GM12878 (cell line): ENCODE results near the gene S100A16. TPM values are rescaled to one million over a fixed set of nuclear protein-coding genes. Genes with fewer than 3 reads are reported as not detected.
A peak's percentile ranks its signal among the peaks of the same experiment; 100 is the strongest.

Experiments used
- ATAC-seq: fragments of 200-7000 bp; cut with Tn5 transposase; 3 replicates; pipeline ENCODE4 v1.9.1; 2020; ENCODE audit warnings: mild to moderate bottlenecking, moderate library complexity
- BruUV-seq: library from RNA; stranded (reverse); fragments of 400-500 nt; replicated peaks from 2 replicates; lab custom pipeline; 2021; lab: Mats Ljungman, UMichigan
- CTCF ChIA-PET: fragments of 300-600 bp; sonication (Branson Sonifier 250); formaldehyde crosslinking; extraction: SDS; loops from one replicate; lab custom pipeline; 2021; ENCODE audit warnings: inconsistent platforms; lab: Yijun Ruan, JAX
- POLR2A ChIA-PET: fragments of 350-600 bp; formaldehyde crosslinking; extraction: SDS; loops from one replicate; lab custom pipeline; 2021; ENCODE audit warnings: inconsistent platforms; lab: Charles Lee
- RAD21 ChIA-PET: fragments of 300-600 bp; sonication (Branson Sonifier 250); formaldehyde crosslinking; loops from one replicate; lab custom pipeline; 2023; ENCODE audit warnings: antibody characterized with exemption; ENCODE audit not compliant: unreplicated experiment; lab: Charles Lee
- SMC1A ChIA-PET: fragments of 300-600 bp; sonication (Branson Sonifier 250); formaldehyde crosslinking; loops from one replicate; lab custom pipeline; 2023; ENCODE audit not compliant: unreplicated experiment, uncharacterized antibody; lab: Charles Lee
- DNase-seq: peaks from one replicate; pipeline ENCODE4 v3.0.0-alpha.2; 2011; ENCODE audit warnings: low read depth, low spot score
- FAIRE-seq: peaks from 3 replicates; lab custom pipeline; 2011; peaks lifted over from hg19 to GRCh38; lab: Jason Lieb, UNC
- H2AFZ ChIP-seq: 2 replicates; pipeline ENCODE4 v1.6.0; 2011; ENCODE audit warnings: low read depth, low read length, control low read depth; ENCODE audit not compliant: control insufficient read depth
- H3K27ac ChIP-seq: 2 replicates; pipeline ENCODE4 v1.5.1; 2011; ENCODE audit warnings: control low read depth; ENCODE audit not compliant: control insufficient read depth, insufficient read depth
- H3K27me3 ChIP-seq, 2 experiments: replicated peaks in 1 of 2; 2 replicates each; pipeline versions ENCODE4 v1.6.0 to v1.6.1; 2011; ENCODE audit warnings: low read length in 1 of 2; ENCODE audit not compliant: control insufficient read depth in 2 of 2, insufficient read depth in 2 of 2
- H3K36me3 ChIP-seq, 2 experiments: 2 replicates each; pipeline ENCODE4 v1.5.1; 2011; ENCODE audit warnings: low read length in 1 of 2; ENCODE audit not compliant: control insufficient read depth in 2 of 2, insufficient read depth in 2 of 2
- H3K4me1 ChIP-seq: 2 replicates; pipeline ENCODE4 v1.6.1; 2011; ENCODE audit warnings: mild to moderate bottlenecking, low read length, moderate library complexity, mixed read lengths; ENCODE audit not compliant: control insufficient read depth, insufficient read depth
- H3K4me2 ChIP-seq: 2 replicates; pipeline ENCODE4 v1.6.0; 2011; ENCODE audit warnings: control low read depth; ENCODE audit not compliant: control insufficient read depth, insufficient read depth
- H3K4me3 ChIP-seq: fragments of 200-600 bp; sonication (generic); 2 replicates; pipeline ENCODE4 v1.5.1; 2016
- H3K79me2 ChIP-seq: 2 replicates; pipeline ENCODE4 v1.6.0; 2011; ENCODE audit warnings: low read length; ENCODE audit not compliant: control insufficient read depth, insufficient read depth
- H3K9ac ChIP-seq: 2 replicates; pipeline ENCODE4 v1.8.0; 2011; ENCODE audit warnings: low read length, control low read depth, mixed read lengths; ENCODE audit not compliant: control insufficient read depth, insufficient read depth
- H3K9me3 ChIP-seq: replicated peaks from 3 replicates; pipeline ENCODE4 v1.5.1; 2011; ENCODE audit warnings: mild to moderate bottlenecking, low read length; ENCODE audit not compliant: control insufficient read depth, insufficient read depth
- H4K20me1 ChIP-seq: 2 replicates; pipeline ENCODE4 v1.6.0; 2011; ENCODE audit not compliant: control insufficient read depth, insufficient read depth
- IRF5 ChIP-seq: fragments of 450-650 bp; IDR thresholded peaks from 2 replicates; pipeline ENCODE4 v1.6.1; 2017; ENCODE audit warnings: borderline replicate concordance
- PBX3 ChIP-seq: IDR thresholded peaks from 2 replicates; pipeline ENCODE4 v1.6.1; 2011; ENCODE audit warnings: mild to moderate bottlenecking, low read depth, low read length, moderate library complexity; ENCODE audit not compliant: insufficient replicate concordance
- PKNOX1 ChIP-seq: fragments of 450-650 bp; IDR thresholded peaks from 2 replicates; pipeline ENCODE4 v1.6.1; 2016; ENCODE audit warnings: mild to moderate bottlenecking
- WGBS: methylation state at CpG from one replicate; pipeline ENCODE4 v1.1.6; 2016; ENCODE audit warnings: low lambda C conversion rate; ENCODE audit not compliant: insufficient replicate concordance, insufficient coverage; ENCODE audit errors: missing lambda C conversion rate; 5-methylcytosine and 5-hydroxymethylcytosine counted together
- in situ Hi-C: fragments of 300-500 bp; cut with MboI; formaldehyde crosslinking; loops from 9 replicates; pipeline ENCODE4 v1.14.3; 2018; ENCODE audit warnings: mixed read lengths
- intact Hi-C: fragments of 100-400 bp; cut with micrococcal nuclease; formaldehyde crosslinking; loops from one replicate; pipeline ENCODE4 v1.14.2; 2022; ENCODE audit not compliant: unreplicated experiment
- polyA plus RNA-seq, 11 experiments: library from polyadenylated mRNA; depleted of rRNA in 4 of 11; unstranded in 6 of 11; stranded (reverse) in 5 of 11; fragments of >200 nt; fragmentation: Nextera tagmentation in 4 of 11; fragmentation: Illumina TruSeq in 1 of 11; extraction: Ambion mirVana in 4 of 11; extraction: Trizol in 1 of 11; gene quantifications; 1 replicate in 1 of 11; 2 replicates in 10 of 11; pipeline versions ENCODE4 v1.2.1 to v1.2.3, GENCODE V29; 2011 to 2016; ENCODE audit warnings: inconsistent platforms in 2 of 11, missing spikeins in 2 of 11, low read depth in 1 of 11
- total RNA-seq, 4 experiments: library from RNA; depleted of rRNA in 3 of 4; stranded (reverse); fragments of >200 nt in 3 of 4; fragmentation: Illumina TruSeq in 1 of 4; extraction: Trizol in 1 of 4; gene quantifications; 2 replicates each; pipeline versions ENCODE4 v1.2.1 to v1.2.3, GENCODE V29; 2013 to 2021

The S100A16 gene
- total and polyA plus RNA-seq, 10 of the 15 experiments (the other 5 are each of a cell fraction or from before 2014, with no cell fraction given), result 0.14 to 0.51 (median 0.25) TPM; not detected in 6

GRCh38 chr1:153608742-153609584 is 4.0 kb downstream of the S100A16 start:
- RAD21 ChIA-PET, result interaction anchor here (0.6 kb wide), 1 partner anchor 153 kb away, joined by 3 read pairs; no protein-coding TSS in a partner anchor
- no peaks in the 10 kb centered on the region for H3K79me2 ChIP-seq
- H4K20me1 ChIP-seq, result no peaks in the 10 kb centered on the region
- no TSS peak for BruUV-seq
- H3K36me3 ChIP-seq, result no peaks in the 10 kb centered on the region
- intact Hi-C loops (no loop called here), in situ Hi-C loops (no loop called here)
- POLR2A ChIA-PET, result no interaction called here
- H3K9me3 ChIP-seq, result no peaks in the 10 kb centered on the region
- H3K4me2 ChIP-seq, result no peak overlapping the region
- ATAC-seq (peak; percentile 66), FAIRE-seq (no peak), DNase-seq (no peak)
- H2AFZ ChIP-seq, result no peak overlapping the region
- no peak overlapping the region for H3K4me3 ChIP-seq
- H3K9ac ChIP-seq, result no peak overlapping the region
- CTCF ChIA-PET, result interaction anchor here (2.1 kb wide), 1 partner anchor 41 kb away, joined by 7 read pairs; no protein-coding TSS in a partner anchor
- TF ChIP-seq IRF5 (no peak), PKNOX1 (peak; percentile 77), PBX3 (peak; percentile 45)
- 44% methylated on average over 19 of the region's 19 CpGs for WGBS
- H3K27me3 ChIP-seq, result no peaks in the 10 kb centered on the region
- SMC1A ChIA-PET, result no interaction called here
- H3K4me1 ChIP-seq, result no peaks in the 10 kb centered on the region
- H3K27ac ChIP-seq, result no peak overlapping the region
